Sciatic nerve (tissue), 2 donors: ENCODE results near the gene OR10J4. TPM values are rescaled to one million over a fixed set of nuclear protein-coding genes. Genes with fewer than 3 reads are reported as not detected.

Experiments
- ATAC-seq: fragments of 200-7000 bp; cut with Tn5 transposase; one replicate; pipeline ENCODE4 v1.9.1; 2020; ENCODE audit warnings: mild to moderate bottlenecking, moderate library complexity
- DNase-seq: peaks from one replicate; pipeline ENCODE4 v3.0.0-alpha.2; 2020; ENCODE audit warnings: low spot score
- intact Hi-C: fragments of 100-400 bp; cut with DNase I; formaldehyde crosslinking; loops from one replicate; pipeline ENCODE4 v1.14.2; 2022
- total RNA-seq: library from RNA; stranded (reverse); fragmentation: NEBNext Ultra II Directional; extraction: Animal tissue kit (Norgen Biotek cat#: 25700); gene quantifications from one replicate; pipeline ENCODE4 v1.2.1, GENCODE V29; 2021
- donor health status: DM: no; HTN: no; CAD: no.
- donor health status: DM: no; HTN: no; CAD: no.

Gene OR10J4
- total RNA-seq, 1 donor from 2014 or later: not detected

GRCh38 chr1:159474926-159475325 lies 42.9 kb downstream of the OR10J4 start:
- intact Hi-C loops: no loop called here
- no peak for ATAC-seq

More at GRCh38 chr1:159474926-159475325, 42.9 kb downstream of the OR10J4 start:
- DNase-seq: no peak

Other genes with a start within 250 kb of the OR10J4 start
- 156 TPM for gene ACKR1, start 227.3 kb upstream of the OR10J4 start, total RNA-seq
- gene FCER1A, start 129.9 kb upstream of the OR10J4 start, total RNA-seq: 3.5 TPM
- gene OR10J1, start 7.5 kb downstream of the OR10J4 start, total RNA-seq: not detected
- gene OR10J5, start 103.8 kb downstream of the OR10J4 start, total RNA-seq: not detected
- gene APCS, start 155.6 kb downstream of the OR10J4 start, total RNA-seq: not detected